ENCODE data around the gene MRPL42.

DNA sequence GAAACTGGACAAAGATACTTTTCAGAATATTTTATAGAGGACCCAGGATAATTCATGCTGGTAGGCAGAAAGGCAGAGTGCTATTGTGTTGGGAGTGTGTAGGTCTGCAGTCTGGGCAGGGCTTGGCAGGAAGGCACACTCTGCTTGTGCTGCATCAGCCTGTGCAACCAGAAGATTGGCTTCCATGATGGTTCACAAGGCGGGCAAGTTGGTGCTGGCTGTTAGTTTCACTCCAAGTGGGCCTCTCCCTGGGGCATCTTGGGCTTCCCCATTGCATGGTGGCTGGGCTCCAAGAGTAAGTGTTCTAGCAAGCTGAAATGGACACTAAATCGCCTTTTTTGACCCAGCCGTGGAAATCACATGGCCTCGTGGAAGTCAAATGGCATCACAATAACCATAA lies 23.7 kb upstream of the MRPL42 start:
- TF ChIP-seq, protein P1, sequence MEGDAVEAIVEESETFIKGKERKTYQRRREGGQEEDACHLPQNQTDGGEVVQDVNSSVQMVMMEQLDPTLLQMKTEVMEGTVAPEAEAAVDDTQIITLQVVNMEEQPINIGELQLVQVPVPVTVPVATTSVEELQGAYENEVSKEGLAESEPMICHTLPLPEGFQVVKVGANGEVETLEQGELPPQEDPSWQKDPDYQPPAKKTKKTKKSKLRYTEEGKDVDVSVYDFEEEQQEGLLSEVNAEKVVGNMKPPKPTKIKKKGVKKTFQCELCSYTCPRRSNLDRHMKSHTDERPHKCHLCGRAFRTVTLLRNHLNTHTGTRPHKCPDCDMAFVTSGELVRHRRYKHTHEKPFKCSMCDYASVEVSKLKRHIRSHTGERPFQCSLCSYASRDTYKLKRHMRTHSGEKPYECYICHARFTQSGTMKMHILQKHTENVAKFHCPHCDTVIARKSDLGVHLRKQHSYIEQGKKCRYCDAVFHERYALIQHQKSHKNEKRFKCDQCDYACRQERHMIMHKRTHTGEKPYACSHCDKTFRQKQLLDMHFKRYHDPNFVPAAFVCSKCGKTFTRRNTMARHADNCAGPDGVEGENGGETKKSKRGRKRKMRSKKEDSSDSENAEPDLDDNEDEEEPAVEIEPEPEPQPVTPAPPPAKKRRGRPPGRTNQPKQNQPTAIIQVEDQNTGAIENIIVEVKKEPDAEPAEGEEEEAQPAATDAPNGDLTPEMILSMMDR (conservative IDR thresholded peaks at IDR 0.05), result no peak
- no peak for TF ChIP-seq EZH2 (IDR thresholded peaks at IDR 0.05; ENCODE audit: low read depth)

All from PC-9 (cell line).